Neural crest cell (in vitro differentiated cells): Measurements from ENCODE around the gene ZNF648. TPM values are rescaled to one million over a fixed set of nuclear protein-coding genes. Genes with fewer than 3 reads are reported as not detected.

ENCODE experiments used
- DNase-seq: peaks from one replicate; pipeline ENCODE4 v3.0.0; 2021; ENCODE audit warnings: low read depth, mixed read lengths, low spot score
- H3K27ac Mint-ChIP-seq: one replicate; pipeline ENCODE4 v1.8.0; 2021; ENCODE audit warnings: mild to moderate bottlenecking, mixed read lengths; ENCODE audit not compliant: unreplicated experiment
- H3K27me3 Mint-ChIP-seq: 2 replicates; pipeline ENCODE4 v1.8.0; 2021; ENCODE audit warnings: low read depth, mild to moderate bottlenecking, mixed read lengths
- H3K36me3 Mint-ChIP-seq: 2 replicates; pipeline ENCODE4 v1.8.0; 2021; ENCODE audit warnings: low read depth, mild to moderate bottlenecking, mixed read lengths
- H3K4me1 Mint-ChIP-seq: 2 replicates; pipeline ENCODE4 v1.8.0; 2021; ENCODE audit warnings: mixed read lengths
- H3K4me3 Mint-ChIP-seq: one replicate; pipeline ENCODE4 v1.8.0; 2021; ENCODE audit warnings: mild to moderate bottlenecking, mixed read lengths
- H3K9me3 Mint-ChIP-seq: 2 replicates; pipeline ENCODE4 v1.8.0; 2021; ENCODE audit warnings: mixed read lengths
- total RNA-seq: library from RNA; stranded (reverse); gene quantifications from 2 replicates; pipeline ENCODE4 v1.2.1, GENCODE V29; 2021
- TF ChIP-seq, protein P1 (sequence below): fragments of 200-600 bp; sonication (generic); conservative IDR thresholded peaks from 2 replicates; pipeline ENCODE4 v1.5.0; 2021; ENCODE audit warnings: antibody characterized with exemption, mild to moderate bottlenecking

Gene ZNF648
- total RNA-seq, 1 donor from 2014 or later, result 0.77 TPM

- H3K9me3 Mint-ChIP-seq, result peaks cover 19% of the 10 kb centered on the region
- peaks cover 3% of the 10 kb centered on the region for H3K36me3 Mint-ChIP-seq
- H3K4me3 Mint-ChIP-seq, result no peak overlapping the region
- TF ChIP-seq, protein P1, sequence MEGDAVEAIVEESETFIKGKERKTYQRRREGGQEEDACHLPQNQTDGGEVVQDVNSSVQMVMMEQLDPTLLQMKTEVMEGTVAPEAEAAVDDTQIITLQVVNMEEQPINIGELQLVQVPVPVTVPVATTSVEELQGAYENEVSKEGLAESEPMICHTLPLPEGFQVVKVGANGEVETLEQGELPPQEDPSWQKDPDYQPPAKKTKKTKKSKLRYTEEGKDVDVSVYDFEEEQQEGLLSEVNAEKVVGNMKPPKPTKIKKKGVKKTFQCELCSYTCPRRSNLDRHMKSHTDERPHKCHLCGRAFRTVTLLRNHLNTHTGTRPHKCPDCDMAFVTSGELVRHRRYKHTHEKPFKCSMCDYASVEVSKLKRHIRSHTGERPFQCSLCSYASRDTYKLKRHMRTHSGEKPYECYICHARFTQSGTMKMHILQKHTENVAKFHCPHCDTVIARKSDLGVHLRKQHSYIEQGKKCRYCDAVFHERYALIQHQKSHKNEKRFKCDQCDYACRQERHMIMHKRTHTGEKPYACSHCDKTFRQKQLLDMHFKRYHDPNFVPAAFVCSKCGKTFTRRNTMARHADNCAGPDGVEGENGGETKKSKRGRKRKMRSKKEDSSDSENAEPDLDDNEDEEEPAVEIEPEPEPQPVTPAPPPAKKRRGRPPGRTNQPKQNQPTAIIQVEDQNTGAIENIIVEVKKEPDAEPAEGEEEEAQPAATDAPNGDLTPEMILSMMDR, result no peak
- no peak overlapping the region for H3K27ac Mint-ChIP-seq
- DNase-seq, result no peak
- no peaks in the 10 kb centered on the region for H3K4me1 Mint-ChIP-seq
- no peaks in the 10 kb centered on the region for H3K27me3 Mint-ChIP-seq
Observed at GRCh38 chr1:182041615-182042014, 19.9 kb downstream of the ZNF648 start.

DNA sequence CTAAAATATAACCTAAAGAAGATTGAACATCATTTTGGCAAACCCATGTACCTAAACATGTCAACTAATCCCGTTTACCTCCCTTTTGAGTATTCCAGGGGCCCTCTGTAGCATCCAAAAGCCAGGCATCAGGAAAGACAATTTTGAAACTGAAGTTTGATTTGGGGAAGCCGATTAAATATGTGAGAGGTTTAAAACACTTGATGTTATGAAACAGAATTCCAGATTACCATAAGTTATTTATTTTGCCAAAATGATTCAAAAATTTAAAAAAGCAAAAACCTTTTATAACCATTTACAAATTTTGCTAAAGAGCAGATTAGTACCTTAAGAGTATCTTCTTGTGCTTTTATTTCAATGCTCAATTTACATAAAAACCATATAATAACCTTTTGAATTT, 23.3 kb downstream of the ZNF648 start:
- no peaks in the 10 kb centered on the region for H3K27me3 Mint-ChIP-seq
- H3K27ac Mint-ChIP-seq, result no peak overlapping the region
- no peak for DNase-seq
- H3K9me3 Mint-ChIP-seq, result peaks cover 9% of the 10 kb centered on the region
- H3K4me1 Mint-ChIP-seq, result no peaks in the 10 kb centered on the region
- TF ChIP-seq, protein P1, result no peak
- H3K36me3 Mint-ChIP-seq, result peaks cover 7% of the 10 kb centered on the region
- H3K4me3 Mint-ChIP-seq, result no peak overlapping the region

- H3K27ac Mint-ChIP-seq, result no peak overlapping the region
- H3K4me1 Mint-ChIP-seq, result no peaks in the 10 kb centered on the region
- H3K36me3 Mint-ChIP-seq, result peaks cover 7% of the 10 kb centered on the region
- H3K4me3 Mint-ChIP-seq, result no peak overlapping the region
- H3K27me3 Mint-ChIP-seq, result no peaks in the 10 kb centered on the region
- DNase-seq, result no peak
- TF ChIP-seq, protein P1, result peak; percentile 36
- peaks cover 7% of the 10 kb centered on the region for H3K9me3 Mint-ChIP-seq
Observed at GRCh38 chr1:182035097-182035770, 26.3 kb downstream of the ZNF648 start.

GRCh38 chr1:182032251-182032650, 29.3 kb downstream of the ZNF648 start:
- Mint-ChIP-seq H3K4me3 (peak overlapping the region; percentile 32), H3K27me3 (no peaks in the 10 kb centered on the region), H3K9me3 (peaks cover 2% of the 10 kb centered on the region), H3K36me3 (peaks cover 4% of the 10 kb centered on the region), H3K4me1 (peaks cover 11% of the 10 kb centered on the region), H3K27ac (no peak overlapping the region)
- TF ChIP-seq, protein P1, result no peak
- DNase-seq, result no peak

DNA sequence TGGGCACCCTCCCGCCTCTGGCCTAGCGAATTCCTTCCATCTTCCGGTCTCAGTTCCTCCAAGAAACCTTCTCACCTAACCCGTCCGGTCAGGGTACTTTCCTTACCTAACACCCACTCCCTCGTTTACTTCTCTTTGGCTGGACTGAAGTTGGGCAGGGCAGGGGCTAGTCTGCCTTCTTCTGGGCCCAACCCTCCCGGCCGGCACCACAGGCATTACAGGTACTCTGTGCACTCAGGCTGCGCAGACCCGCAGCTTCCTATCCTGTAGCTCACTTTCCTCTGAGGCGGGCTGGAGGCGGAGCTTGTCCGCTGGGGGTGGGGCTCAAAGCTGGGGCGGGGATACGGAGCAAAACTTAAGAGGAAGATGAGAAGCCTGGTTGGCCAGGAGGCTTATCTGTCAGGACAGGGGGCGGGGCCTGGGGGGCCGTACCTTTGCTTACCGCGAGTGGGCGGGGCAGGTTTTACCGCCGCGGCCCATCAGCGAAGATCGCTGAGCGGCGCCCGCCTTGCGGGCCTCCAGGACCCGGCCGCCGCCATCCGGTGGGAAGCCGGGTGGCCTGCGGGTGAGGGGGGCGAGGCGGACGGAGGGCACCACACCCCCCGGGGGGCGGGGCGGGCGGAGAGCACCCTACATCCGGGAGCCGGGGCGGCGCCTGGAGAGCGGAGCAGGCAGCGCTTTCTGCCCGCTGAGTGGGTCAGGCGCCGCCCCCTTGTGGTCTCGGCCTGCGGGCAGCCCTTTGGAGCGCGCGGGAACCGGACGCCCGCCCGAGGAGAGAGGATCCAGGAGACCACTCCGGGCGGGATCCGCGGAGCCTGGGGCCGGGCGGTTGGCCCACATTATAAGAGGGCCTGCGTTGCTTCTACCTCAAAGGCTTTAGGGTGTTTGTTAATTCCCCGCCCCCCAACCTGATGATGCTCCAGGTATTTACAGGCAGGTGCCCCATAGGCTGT, 31.9 kb downstream of the ZNF648 start:
- H3K4me1 Mint-ChIP-seq, result peaks cover 11% of the 10 kb centered on the region
- TF ChIP-seq, protein P1, result peak; percentile 68
- no peaks in the 10 kb centered on the region for H3K9me3 Mint-ChIP-seq
- peak; percentile 96 for DNase-seq
- H3K27me3 Mint-ChIP-seq, result no peaks in the 10 kb centered on the region
- peak overlapping the region; percentile 92 for H3K4me3 Mint-ChIP-seq
- no peaks in the 10 kb centered on the region for H3K36me3 Mint-ChIP-seq
- H3K27ac Mint-ChIP-seq, result peak overlapping the region; percentile 89
